WTC11 (cell line): Measurements from ENCODE around the gene ETV6. TPM values are rescaled to one million over a fixed set of nuclear protein-coding genes. Genes with fewer than 3 reads are reported as not detected.

Source experiments
- ATAC-seq: fragments of 200-7000 bp; cut with Tn5 transposase; 2 replicates; pipeline ENCODE4 v1.10.0; 2021; ENCODE audit warnings: mild to moderate bottlenecking, moderate library complexity
- CTCF ChIA-PET: fragments of 300-600 bp; sonication (Branson Sonifier 250); formaldehyde crosslinking; loops from one replicate; lab custom pipeline; 2021; ENCODE audit warnings: antibody characterized with exemption; lab: Charles Lee
- POLR2A ChIA-PET: fragments of 350-600 bp; sonication (Branson Sonifier 250); formaldehyde crosslinking; loops from one replicate; lab custom pipeline; 2021; ENCODE audit warnings: antibody characterized with exemption; lab: Charles Lee
- DNase-seq: peaks from one replicate; pipeline ENCODE4 v3.0.0; 2021; ENCODE audit warnings: low spot score
- H3K27ac Mint-ChIP-seq: 2 replicates; pipeline ENCODE4 v1.8.0; 2021; ENCODE audit warnings: mixed read lengths
- H3K27me3 Mint-ChIP-seq: 2 replicates; pipeline ENCODE4 v1.8.0; 2021; ENCODE audit warnings: low read depth, mild to moderate bottlenecking, moderate library complexity, mixed read lengths
- H3K36me3 Mint-ChIP-seq: 2 replicates; pipeline ENCODE4 v1.8.0; 2021; ENCODE audit warnings: mixed read lengths
- H3K4me1 Mint-ChIP-seq: 2 replicates; pipeline ENCODE4 v1.8.0; 2022; ENCODE audit warnings: mixed read lengths
- H3K4me3 Mint-ChIP-seq: 2 replicates; pipeline ENCODE4 v1.8.0; 2021; ENCODE audit warnings: mild to moderate bottlenecking, moderate library complexity, mixed read lengths
- H3K9me3 Mint-ChIP-seq: 2 replicates; pipeline ENCODE4 v1.8.0; 2021; ENCODE audit warnings: mixed read lengths
- CBFB ChIP-seq: sonication (generic); formaldehyde crosslinking; IDR thresholded peaks from 2 replicates; pipeline ENCODE4 v1.8.1; 2022; ENCODE audit warnings: mild to moderate bottlenecking, low read depth, missing genetic modification reagents
- EMX1 ChIP-seq: fragments of 250-450 bp; sonication (Bioruptor Pico); IDR thresholded peaks from 2 replicates; pipeline ENCODE4 v1.8.0; 2021; ENCODE audit warnings: mild to moderate bottlenecking
- ESRRA ChIP-seq: sonication (generic); formaldehyde crosslinking; IDR thresholded peaks from 2 replicates; pipeline ENCODE4 v1.8.1; 2022; ENCODE audit warnings: mild to moderate bottlenecking, missing genetic modification reagents, borderline replicate concordance
- ETV6 ChIP-seq: sonication (generic); formaldehyde crosslinking; IDR thresholded peaks from 2 replicates; pipeline ENCODE4 v1.8.1; 2022; ENCODE audit warnings: mild to moderate bottlenecking, missing genetic modification reagents
- GRHL2 ChIP-seq: fragments of 250-450 bp; sonication (Bioruptor Pico); IDR thresholded peaks from 2 replicates; pipeline ENCODE4 v1.8.0; 2022; ENCODE audit warnings: mild to moderate bottlenecking, moderate library complexity; ENCODE audit not compliant: insufficient replicate concordance, severe bottlenecking
- TCF7 ChIP-seq: sonication (generic); formaldehyde crosslinking; IDR thresholded peaks from 2 replicates; pipeline ENCODE4 v1.8.0; 2022; ENCODE audit warnings: mild to moderate bottlenecking, low read depth, missing genetic modification reagents, moderate library complexity
- TEAD4 ChIP-seq: sonication (generic); formaldehyde crosslinking; IDR thresholded peaks from 2 replicates; pipeline ENCODE4 v1.8.0; 2022; ENCODE audit warnings: mild to moderate bottlenecking, missing genetic modification reagents
- TP53 ChIP-seq: sonication (generic); formaldehyde crosslinking; IDR thresholded peaks from 2 replicates; pipeline ENCODE4 v1.8.1; 2023; ENCODE audit warnings: mild to moderate bottlenecking, missing genetic modification reagents
- ZNF219 ChIP-seq: sonication (generic); formaldehyde crosslinking; IDR thresholded peaks from 2 replicates; pipeline ENCODE4 v1.8.0; 2023; ENCODE audit warnings: missing genetic modification reagents, mild to moderate bottlenecking, borderline replicate concordance
- ZNF263 ChIP-seq: sonication (generic); formaldehyde crosslinking; IDR thresholded peaks from 2 replicates; pipeline ENCODE4 v1.8.1; 2022; ENCODE audit warnings: low read depth, mild to moderate bottlenecking, moderate library complexity, missing genetic modification reagents
- ZNF317 ChIP-seq: sonication (generic); formaldehyde crosslinking; IDR thresholded peaks from 2 replicates; pipeline ENCODE4 v1.8.1; 2023; ENCODE audit warnings: low read depth, mild to moderate bottlenecking, moderate library complexity, missing genetic modification reagents, borderline replicate concordance
- ZNF671 ChIP-seq: fragments of 250-450 bp; sonication (Bioruptor Pico); IDR thresholded peaks from 2 replicates; pipeline ENCODE4 v1.8.0; 2021; ENCODE audit warnings: mild to moderate bottlenecking
- total RNA-seq: library from RNA; stranded (reverse); gene quantifications from 3 replicates; pipeline ENCODE4 v1.2.3, GENCODE V29; 2021
- TF ChIP-seq, protein P1 (sequence below): sonication (generic); formaldehyde crosslinking; IDR thresholded peaks from 2 replicates; pipeline ENCODE4 v1.8.0; 2022; ENCODE audit warnings: mild to moderate bottlenecking, missing genetic modification reagents
- TF ChIP-seq, protein P2 (sequence below): sonication (generic); formaldehyde crosslinking; IDR thresholded peaks from 2 replicates; pipeline ENCODE4 v1.8.1; 2023; ENCODE audit warnings: mild to moderate bottlenecking, missing genetic modification reagents
- TF ChIP-seq, protein P3 (sequence below): sonication (generic); formaldehyde crosslinking; IDR thresholded peaks from 2 replicates; pipeline ENCODE4 v1.8.1; 2023; ENCODE audit warnings: mild to moderate bottlenecking, missing genetic modification reagents
- TF ChIP-seq, protein P4 (sequence below): fragments of 250-450 bp; sonication (Bioruptor Pico); IDR thresholded peaks from 2 replicates; pipeline ENCODE4 v1.9.0; 2021; ENCODE audit warnings: moderate library complexity, mild to moderate bottlenecking, inconsistent platforms, borderline replicate concordance
- TF ChIP-seq, protein P5 (sequence below): sonication (generic); formaldehyde crosslinking; IDR thresholded peaks from 2 replicates; pipeline ENCODE4 v1.8.1; 2023; ENCODE audit warnings: mild to moderate bottlenecking, missing genetic modification reagents, borderline replicate concordance
- TF ChIP-seq, protein P6 (sequence below): sonication (generic); formaldehyde crosslinking; IDR thresholded peaks from 2 replicates; pipeline ENCODE4 v1.8.0; 2022; ENCODE audit warnings: missing genetic modification reagents
- TF ChIP-seq, protein P7 (sequence below): sonication (generic); formaldehyde crosslinking; conservative IDR thresholded peaks from 2 replicates; pipeline ENCODE4 v1.8.1; 2022; ENCODE audit warnings: mild to moderate bottlenecking, missing genetic modification reagents
- TF ChIP-seq, protein P8 (sequence below): sonication (generic); formaldehyde crosslinking; IDR thresholded peaks from 2 replicates; pipeline ENCODE4 v1.8.1; 2023; ENCODE audit warnings: mild to moderate bottlenecking, missing genetic modification reagents, moderate library complexity

The ETV6 gene
- total RNA-seq, 1 experiment from 2014 or later = 23.5 TPM

DNA sequence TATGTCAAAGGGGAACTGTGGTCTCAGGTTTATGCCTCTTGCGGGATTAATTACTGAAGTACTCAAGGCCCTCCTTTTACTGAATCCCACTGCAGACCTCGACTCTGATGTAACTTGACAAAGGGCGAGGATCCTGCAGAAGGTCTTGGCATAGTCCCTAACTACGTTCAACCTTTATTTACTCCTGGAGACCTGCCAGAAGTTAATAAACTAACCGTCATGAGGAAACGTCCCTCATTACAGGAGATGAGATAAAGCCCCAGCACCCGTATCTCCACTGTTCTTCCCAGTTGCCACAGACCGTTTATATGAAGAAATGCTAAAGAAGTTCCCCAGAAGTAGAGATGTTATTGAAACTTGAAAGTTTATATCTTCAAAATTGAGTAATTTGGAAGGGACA, 190.9 kb downstream of the ETV6 start (continued):
- TF ChIP-seq, protein P1, sequence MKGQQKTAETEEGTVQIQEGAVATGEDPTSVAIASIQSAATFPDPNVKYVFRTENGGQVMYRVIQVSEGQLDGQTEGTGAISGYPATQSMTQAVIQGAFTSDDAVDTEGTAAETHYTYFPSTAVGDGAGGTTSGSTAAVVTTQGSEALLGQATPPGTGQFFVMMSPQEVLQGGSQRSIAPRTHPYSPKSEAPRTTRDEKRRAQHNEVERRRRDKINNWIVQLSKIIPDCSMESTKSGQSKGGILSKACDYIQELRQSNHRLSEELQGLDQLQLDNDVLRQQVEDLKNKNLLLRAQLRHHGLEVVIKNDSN (CRISPR knock-in tag) = no peak
- TF ChIP-seq, protein P2, sequence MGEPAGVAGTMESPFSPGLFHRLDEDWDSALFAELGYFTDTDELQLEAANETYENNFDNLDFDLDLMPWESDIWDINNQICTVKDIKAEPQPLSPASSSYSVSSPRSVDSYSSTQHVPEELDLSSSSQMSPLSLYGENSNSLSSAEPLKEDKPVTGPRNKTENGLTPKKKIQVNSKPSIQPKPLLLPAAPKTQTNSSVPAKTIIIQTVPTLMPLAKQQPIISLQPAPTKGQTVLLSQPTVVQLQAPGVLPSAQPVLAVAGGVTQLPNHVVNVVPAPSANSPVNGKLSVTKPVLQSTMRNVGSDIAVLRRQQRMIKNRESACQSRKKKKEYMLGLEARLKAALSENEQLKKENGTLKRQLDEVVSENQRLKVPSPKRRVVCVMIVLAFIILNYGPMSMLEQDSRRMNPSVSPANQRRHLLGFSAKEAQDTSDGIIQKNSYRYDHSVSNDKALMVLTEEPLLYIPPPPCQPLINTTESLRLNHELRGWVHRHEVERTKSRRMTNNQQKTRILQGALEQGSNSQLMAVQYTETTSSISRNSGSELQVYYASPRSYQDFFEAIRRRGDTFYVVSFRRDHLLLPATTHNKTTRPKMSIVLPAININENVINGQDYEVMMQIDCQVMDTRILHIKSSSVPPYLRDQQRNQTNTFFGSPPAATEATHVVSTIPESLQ = no peak
- TF ChIP-seq ETV6 (CRISPR knock-in tag) = no peak
- TF ChIP-seq, protein P3, sequence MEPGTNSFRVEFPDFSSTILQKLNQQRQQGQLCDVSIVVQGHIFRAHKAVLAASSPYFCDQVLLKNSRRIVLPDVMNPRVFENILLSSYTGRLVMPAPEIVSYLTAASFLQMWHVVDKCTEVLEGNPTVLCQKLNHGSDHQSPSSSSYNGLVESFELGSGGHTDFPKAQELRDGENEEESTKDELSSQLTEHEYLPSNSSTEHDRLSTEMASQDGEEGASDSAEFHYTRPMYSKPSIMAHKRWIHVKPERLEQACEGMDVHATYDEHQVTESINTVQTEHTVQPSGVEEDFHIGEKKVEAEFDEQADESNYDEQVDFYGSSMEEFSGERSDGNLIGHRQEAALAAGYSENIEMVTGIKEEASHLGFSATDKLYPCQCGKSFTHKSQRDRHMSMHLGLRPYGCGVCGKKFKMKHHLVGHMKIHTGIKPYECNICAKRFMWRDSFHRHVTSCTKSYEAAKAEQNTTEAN (CRISPR knock-in tag) = no peak
- no peak for TF ChIP-seq ZNF219 (CRISPR knock-in tag)
- TF ChIP-seq EMX1 (CRISPR knock-in tag) = no peak
- TF ChIP-seq, protein P4, sequence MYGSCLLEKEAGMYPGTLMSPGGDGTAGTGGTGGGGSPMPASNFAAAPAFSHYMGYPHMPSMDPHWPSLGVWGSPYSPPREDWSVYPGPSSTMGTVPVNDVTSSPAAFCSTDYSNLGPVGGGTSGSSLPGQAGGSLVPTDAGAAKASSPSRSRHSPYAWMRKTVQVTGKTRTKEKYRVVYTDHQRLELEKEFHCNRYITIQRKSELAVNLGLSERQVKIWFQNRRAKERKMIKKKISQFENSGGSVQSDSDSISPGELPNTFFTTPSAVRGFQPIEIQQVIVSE (CRISPR knock-in tag) = no peak
- no peak for TF ChIP-seq TCF7 (CRISPR knock-in tag)
- no peak for TF ChIP-seq ZNF317 (CRISPR knock-in tag)
- TF ChIP-seq CBFB = no peak
- TF ChIP-seq GRHL2 (CRISPR knock-in tag) = no peak
- no peak for TF ChIP-seq TEAD4

DNA sequence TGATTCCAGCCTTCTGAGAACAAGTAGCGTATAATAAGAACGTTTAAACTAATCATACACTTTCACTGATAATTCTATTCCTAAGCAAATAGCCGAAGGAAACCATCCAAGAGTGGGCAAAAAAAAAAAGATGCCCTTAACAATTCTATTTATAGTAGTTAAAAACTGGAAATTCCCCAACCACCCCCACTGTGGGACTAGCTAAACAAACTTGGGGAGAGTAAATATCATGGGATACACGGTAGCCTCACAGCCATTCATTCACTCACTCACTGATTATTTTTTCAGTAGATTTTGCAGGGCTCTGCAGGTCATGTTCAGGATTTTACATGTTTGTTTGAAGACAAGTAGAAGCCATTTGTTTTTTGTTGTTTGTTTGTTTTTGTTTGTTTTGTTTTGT, 197.0 kb downstream of the ETV6 start:
- H3K27ac Mint-ChIP-seq = no peak overlapping the region; the same call in 1 of the 2 replicates
- H3K9me3 Mint-ChIP-seq = peaks cover 7% of the 10 kb centered on the region; the same call in 1 of the 2 replicates
- no peaks in the 10 kb centered on the region for H3K27me3 Mint-ChIP-seq
- ChIA-PET CTCF (interaction anchor here (0.9 kb wide), 1 partner anchor 46 kb away, joined by 6 read pairs; no protein-coding TSS in a partner anchor), POLR2A (interaction anchor here (0.7 kb wide), 1 partner anchor 216 kb away, joined by 4 read pairs; no protein-coding TSS in a partner anchor)
- peaks cover 16% of the 10 kb centered on the region for H3K4me1 Mint-ChIP-seq
- no peak for DNase-seq
- no peak overlapping the region for H3K4me3 Mint-ChIP-seq
- no peak for ATAC-seq
- H3K36me3 Mint-ChIP-seq = peaks cover 12% of the 10 kb centered on the region
- TF ChIP-seq, protein P5, sequence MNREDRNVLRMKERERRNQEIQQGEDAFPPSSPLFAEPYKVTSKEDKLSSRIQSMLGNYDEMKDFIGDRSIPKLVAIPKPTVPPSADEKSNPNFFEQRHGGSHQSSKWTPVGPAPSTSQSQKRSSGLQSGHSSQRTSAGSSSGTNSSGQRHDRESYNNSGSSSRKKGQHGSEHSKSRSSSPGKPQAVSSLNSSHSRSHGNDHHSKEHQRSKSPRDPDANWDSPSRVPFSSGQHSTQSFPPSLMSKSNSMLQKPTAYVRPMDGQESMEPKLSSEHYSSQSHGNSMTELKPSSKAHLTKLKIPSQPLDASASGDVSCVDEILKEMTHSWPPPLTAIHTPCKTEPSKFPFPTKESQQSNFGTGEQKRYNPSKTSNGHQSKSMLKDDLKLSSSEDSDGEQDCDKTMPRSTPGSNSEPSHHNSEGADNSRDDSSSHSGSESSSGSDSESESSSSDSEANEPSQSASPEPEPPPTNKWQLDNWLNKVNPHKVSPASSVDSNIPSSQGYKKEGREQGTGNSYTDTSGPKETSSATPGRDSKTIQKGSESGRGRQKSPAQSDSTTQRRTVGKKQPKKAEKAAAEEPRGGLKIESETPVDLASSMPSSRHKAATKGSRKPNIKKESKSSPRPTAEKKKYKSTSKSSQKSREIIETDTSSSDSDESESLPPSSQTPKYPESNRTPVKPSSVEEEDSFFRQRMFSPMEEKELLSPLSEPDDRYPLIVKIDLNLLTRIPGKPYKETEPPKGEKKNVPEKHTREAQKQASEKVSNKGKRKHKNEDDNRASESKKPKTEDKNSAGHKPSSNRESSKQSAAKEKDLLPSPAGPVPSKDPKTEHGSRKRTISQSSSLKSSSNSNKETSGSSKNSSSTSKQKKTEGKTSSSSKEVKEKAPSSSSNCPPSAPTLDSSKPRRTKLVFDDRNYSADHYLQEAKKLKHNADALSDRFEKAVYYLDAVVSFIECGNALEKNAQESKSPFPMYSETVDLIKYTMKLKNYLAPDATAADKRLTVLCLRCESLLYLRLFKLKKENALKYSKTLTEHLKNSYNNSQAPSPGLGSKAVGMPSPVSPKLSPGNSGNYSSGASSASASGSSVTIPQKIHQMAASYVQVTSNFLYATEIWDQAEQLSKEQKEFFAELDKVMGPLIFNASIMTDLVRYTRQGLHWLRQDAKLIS = no peak
- TF ChIP-seq ESRRA (CRISPR knock-in tag) (no peak), TP53 (CRISPR knock-in tag) (no peak), ZNF263 (CRISPR knock-in tag) (no peak), ZNF671 (CRISPR knock-in tag) (no peak)
- TF ChIP-seq, protein P6, sequence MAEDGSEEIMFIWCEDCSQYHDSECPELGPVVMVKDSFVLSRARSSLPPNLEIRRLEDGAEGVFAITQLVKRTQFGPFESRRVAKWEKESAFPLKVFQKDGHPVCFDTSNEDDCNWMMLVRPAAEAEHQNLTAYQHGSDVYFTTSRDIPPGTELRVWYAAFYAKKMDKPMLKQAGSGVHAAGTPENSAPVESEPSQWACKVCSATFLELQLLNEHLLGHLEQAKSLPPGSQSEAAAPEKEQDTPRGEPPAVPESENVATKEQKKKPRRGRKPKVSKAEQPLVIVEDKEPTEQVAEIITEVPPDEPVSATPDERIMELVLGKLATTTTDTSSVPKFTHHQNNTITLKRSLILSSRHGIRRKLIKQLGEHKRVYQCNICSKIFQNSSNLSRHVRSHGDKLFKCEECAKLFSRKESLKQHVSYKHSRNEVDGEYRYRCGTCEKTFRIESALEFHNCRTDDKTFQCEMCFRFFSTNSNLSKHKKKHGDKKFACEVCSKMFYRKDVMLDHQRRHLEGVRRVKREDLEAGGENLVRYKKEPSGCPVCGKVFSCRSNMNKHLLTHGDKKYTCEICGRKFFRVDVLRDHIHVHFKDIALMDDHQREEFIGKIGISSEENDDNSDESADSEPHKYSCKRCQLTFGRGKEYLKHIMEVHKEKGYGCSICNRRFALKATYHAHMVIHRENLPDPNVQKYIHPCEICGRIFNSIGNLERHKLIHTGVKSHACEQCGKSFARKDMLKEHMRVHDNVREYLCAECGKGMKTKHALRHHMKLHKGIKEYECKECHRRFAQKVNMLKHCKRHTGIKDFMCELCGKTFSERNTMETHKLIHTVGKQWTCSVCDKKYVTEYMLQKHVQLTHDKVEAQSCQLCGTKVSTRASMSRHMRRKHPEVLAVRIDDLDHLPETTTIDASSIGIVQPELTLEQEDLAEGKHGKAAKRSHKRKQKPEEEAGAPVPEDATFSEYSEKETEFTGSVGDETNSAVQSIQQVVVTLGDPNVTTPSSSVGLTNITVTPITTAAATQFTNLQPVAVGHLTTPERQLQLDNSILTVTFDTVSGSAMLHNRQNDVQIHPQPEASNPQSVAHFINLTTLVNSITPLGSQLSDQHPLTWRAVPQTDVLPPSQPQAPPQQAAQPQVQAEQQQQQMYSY (CRISPR knock-in tag) = no peak
- TF ChIP-seq, protein P7, sequence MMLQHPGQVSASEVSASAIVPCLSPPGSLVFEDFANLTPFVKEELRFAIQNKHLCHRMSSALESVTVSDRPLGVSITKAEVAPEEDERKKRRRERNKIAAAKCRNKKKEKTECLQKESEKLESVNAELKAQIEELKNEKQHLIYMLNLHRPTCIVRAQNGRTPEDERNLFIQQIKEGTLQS (CRISPR knock-in tag) = no peak
- TF ChIP-seq, protein P8, sequence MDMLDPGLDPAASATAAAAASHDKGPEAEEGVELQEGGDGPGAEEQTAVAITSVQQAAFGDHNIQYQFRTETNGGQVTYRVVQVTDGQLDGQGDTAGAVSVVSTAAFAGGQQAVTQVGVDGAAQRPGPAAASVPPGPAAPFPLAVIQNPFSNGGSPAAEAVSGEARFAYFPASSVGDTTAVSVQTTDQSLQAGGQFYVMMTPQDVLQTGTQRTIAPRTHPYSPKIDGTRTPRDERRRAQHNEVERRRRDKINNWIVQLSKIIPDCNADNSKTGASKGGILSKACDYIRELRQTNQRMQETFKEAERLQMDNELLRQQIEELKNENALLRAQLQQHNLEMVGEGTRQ (CRISPR knock-in tag) = no peak
